CD4-positive, alpha-beta T cell (primary cell): Measurements from ENCODE around the gene AVP. TPM values are rescaled to one million over a fixed set of nuclear protein-coding genes. Genes with fewer than 3 reads are reported as not detected.

Source experiments
- ATAC-seq: fragments of 200-7000 bp; cut with Tn5 transposase; one replicate; pipeline ENCODE4 v1.10.0; 2022; ENCODE audit warnings: mild to moderate bottlenecking; ENCODE audit not compliant: poor library complexity
- CTCF ChIA-PET: fragments of 350-600 bp; sonication (Branson Sonifier 250); formaldehyde crosslinking; loops from one replicate; lab custom pipeline; 2021; ENCODE audit warnings: antibody characterized with exemption, inconsistent platforms; lab: Charles Lee
- POLR2A ChIA-PET: fragments of 350-600 bp; sonication (Branson Sonifier 250); formaldehyde crosslinking; loops from one replicate; lab custom pipeline; 2021; ENCODE audit warnings: antibody characterized with exemption, inconsistent platforms; lab: Charles Lee
- DNase-seq, 14 experiments: peaks; one replicate each; pipeline ENCODE4 v3.0.0-alpha.2; 2013 to 2020; ENCODE audit warnings: mixed read lengths in 2 of 14
- H3K27ac ChIP-seq, 2 donors: one replicate each; pipeline versions ENCODE4 v1.5.1 to v1.7.0; 2013; ENCODE audit warnings: low read length in 2 of 2, low read depth in 1 of 2, mild to moderate bottlenecking in 1 of 2
- H3K27me3 ChIP-seq, 2 experiments: 1 replicate in 1 of 2; 2 replicates in 1 of 2; pipeline versions ENCODE4 v1.6.1 to v1.7.0; 2013; ENCODE audit warnings: low read length in 2 of 2, control low read depth in 1 of 2, mild to moderate bottlenecking in 1 of 2, moderate library complexity in 1 of 2; ENCODE audit not compliant: insufficient read depth in 2 of 2, control insufficient read depth in 1 of 2
- H3K36me3 ChIP-seq: one replicate; pipeline ENCODE4 v1.6.1; 2013; ENCODE audit warnings: low read length, control low read depth; ENCODE audit not compliant: insufficient read depth
- H3K4me1 ChIP-seq: one replicate; pipeline ENCODE4 v1.6.1; 2013; ENCODE audit warnings: low read length, control low read depth; ENCODE audit not compliant: insufficient read depth
- H3K4me3 ChIP-seq: one replicate; pipeline ENCODE4 v1.5.1; 2013; ENCODE audit warnings: mild to moderate bottlenecking, low read length, moderate library complexity
- H3K9me3 ChIP-seq, 2 experiments: 1 replicate in 1 of 2; 2 replicates in 1 of 2; pipeline versions ENCODE4 v1.6.1 to v1.7.0; 2013; ENCODE audit warnings: low read length in 2 of 2, mild to moderate bottlenecking in 2 of 2, control low read depth in 1 of 2, moderate library complexity in 1 of 2; ENCODE audit not compliant: control insufficient read depth in 1 of 2, insufficient read depth in 1 of 2
- H3K27ac Mint-ChIP-seq: one replicate; pipeline ENCODE4 v1.8.0; 2020; ENCODE audit warnings: mixed read lengths
- H3K27me3 Mint-ChIP-seq: one replicate; pipeline ENCODE4 v1.8.0; 2021; ENCODE audit warnings: mixed read lengths
- H3K36me3 Mint-ChIP-seq: one replicate; pipeline ENCODE4 v1.8.0; 2021; ENCODE audit warnings: low read depth, mixed read lengths
- H3K4me1 Mint-ChIP-seq: one replicate; pipeline ENCODE4 v1.8.0; 2021; ENCODE audit warnings: low read depth, mixed read lengths
- H3K4me3 Mint-ChIP-seq: one replicate; pipeline ENCODE4 v1.8.0; 2020; ENCODE audit warnings: mild to moderate bottlenecking, mixed read lengths
- H3K9me3 Mint-ChIP-seq: one replicate; pipeline ENCODE4 v1.8.0; 2020; ENCODE audit warnings: mixed read lengths
- CTCF ChIP-seq: fragments of 200-600 bp; IDR thresholded peaks from one replicate; pipeline ENCODE4 v1.8.0; 2022; ENCODE audit warnings: antibody characterized with exemption, mild to moderate bottlenecking
- intact Hi-C, 2 experiments: fragments of 100-400 bp; cut with DNase I in 1 of 2; cut with micrococcal nuclease in 1 of 2; formaldehyde crosslinking; loops; one replicate each; pipeline versions ENCODE4 v1.15.1 to v1.9.0; 2023 to 2025; cut with DNase I, micrococcal nuclease
- total RNA-seq, 174 experiments: library from RNA in 2 of 174; stranded (reverse) in 2 of 174; gene quantifications; one replicate each; pipeline ENCODE4 v1.2.3 and lab custom pipeline; 2021 to 2026

The AVP gene
- total RNA-seq, 2 experiments from 2014 or later = 0.47 to 0.56 TPM

DNA sequence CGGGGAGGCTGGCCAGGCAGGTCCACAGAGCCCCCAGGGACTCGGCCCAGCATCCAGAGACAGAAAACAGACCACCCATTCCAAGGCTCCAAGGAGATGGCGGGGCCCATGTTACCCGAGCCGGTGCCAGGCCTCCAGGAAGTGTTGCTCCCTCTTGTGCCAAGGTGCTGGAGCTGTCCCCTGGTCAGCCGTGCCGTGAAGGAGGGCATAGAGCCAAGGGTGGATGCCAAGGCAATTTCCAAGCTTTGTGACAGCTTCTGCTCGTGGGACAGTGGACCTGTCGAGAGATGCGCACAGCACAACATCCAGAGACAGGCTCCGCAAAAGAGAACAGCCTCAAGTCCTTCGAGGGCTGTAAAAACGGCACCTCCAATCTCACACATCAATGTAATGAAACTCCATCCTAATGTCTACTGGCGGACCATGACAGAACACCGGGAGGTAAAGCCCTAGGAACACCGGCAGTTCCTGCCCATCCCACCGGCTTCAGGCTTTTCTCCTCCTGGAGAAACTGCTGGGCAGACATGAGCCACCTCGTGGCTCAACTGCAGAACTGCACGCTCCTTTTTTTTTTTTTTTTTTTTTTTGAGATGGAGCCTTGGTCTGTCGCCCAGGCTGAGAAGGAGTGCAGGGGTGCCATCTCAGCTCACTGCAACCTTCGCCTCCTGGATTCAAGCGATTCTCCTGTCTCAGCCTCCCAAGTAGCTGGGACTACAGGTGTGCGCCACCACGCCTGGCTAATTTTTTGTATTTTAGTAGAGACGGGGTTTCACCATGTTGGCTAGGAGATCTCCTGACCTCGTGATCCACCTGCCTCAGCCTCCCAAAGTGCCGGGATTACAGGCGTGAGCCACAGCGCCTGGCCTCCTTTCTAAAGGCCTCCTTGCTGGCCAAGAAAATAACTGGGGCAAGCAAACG is 30.9 kb upstream of the AVP start:
- Histone ChIP-seq H3K36me3 (peaks cover 21% of the 10 kb centered on the region), H3K9me3 (no peaks in the 10 kb centered on the region), H3K4me1 (peaks cover 23% of the 10 kb centered on the region), H3K27ac (no peak overlapping the region), H3K4me3 (no peak overlapping the region), H3K27me3 (no peaks in the 10 kb centered on the region)
- TF ChIP-seq CTCF = peak; percentile 87
- peaks cover 21% of the 10 kb centered on the region for H3K4me1 Mint-ChIP-seq
- no peak overlapping the region for H3K4me3 Mint-ChIP-seq
- H3K27ac Mint-ChIP-seq = peak overlapping the region; percentile 22
- H3K27me3 Mint-ChIP-seq = no peaks in the 10 kb centered on the region
- peak in 6 of 14 experiments; percentile 18 to 74 (median 36) for DNase-seq
- CTCF ChIA-PET = interaction anchor here (0.6 to 3.0 kb wide), 12 partner anchors 12 to 209 kb away, joined by 3 to 21 read pairs (median 4); no protein-coding TSS in a partner anchor
- H3K36me3 Mint-ChIP-seq = peaks cover 54% of the 10 kb centered on the region
- H3K9me3 Mint-ChIP-seq = no peaks in the 10 kb centered on the region
- ATAC-seq = peak; percentile 58
- intact Hi-C loops = loop anchor here (1.0 to 5.0 kb wide), 8 partner anchors 23 to 201 kb away; partner anchors contain the start of genes FASTKD5 (in 1 of the 2), ITPA (in 1 of the 2), OXT (in 1 of the 2) and UBOX5 (in 1 of the 2)
- POLR2A ChIA-PET = interaction anchor here (1.1 kb wide), 1 partner anchor 46 kb away, joined by 4 read pairs; no protein-coding TSS in a partner anchor

GRCh38 chr20:3111995-3112394 is 27.5 kb upstream of the AVP start:
- Mint-ChIP-seq H3K9me3 (no peaks in the 10 kb centered on the region), H3K4me3 (no peak overlapping the region), H3K27ac (no peak overlapping the region), H3K27me3 (no peaks in the 10 kb centered on the region), H3K4me1 (peaks cover 4% of the 10 kb centered on the region), H3K36me3 (peaks cover 43% of the 10 kb centered on the region)
- Histone ChIP-seq H3K9me3 (no peaks in the 10 kb centered on the region), H3K36me3 (peaks cover 41% of the 10 kb centered on the region), H3K4me1 (peaks cover 14% of the 10 kb centered on the region), H3K27ac (no peak overlapping the region), H3K4me3 (no peak overlapping the region), H3K27me3 (no peaks in the 10 kb centered on the region)
- TF ChIP-seq CTCF = no peak
- DNase-seq (no peak), ATAC-seq (no peak)
- CTCF ChIA-PET = no interaction called here
- POLR2A ChIA-PET = no interaction called here
- intact Hi-C loops = no loop called here

DNA sequence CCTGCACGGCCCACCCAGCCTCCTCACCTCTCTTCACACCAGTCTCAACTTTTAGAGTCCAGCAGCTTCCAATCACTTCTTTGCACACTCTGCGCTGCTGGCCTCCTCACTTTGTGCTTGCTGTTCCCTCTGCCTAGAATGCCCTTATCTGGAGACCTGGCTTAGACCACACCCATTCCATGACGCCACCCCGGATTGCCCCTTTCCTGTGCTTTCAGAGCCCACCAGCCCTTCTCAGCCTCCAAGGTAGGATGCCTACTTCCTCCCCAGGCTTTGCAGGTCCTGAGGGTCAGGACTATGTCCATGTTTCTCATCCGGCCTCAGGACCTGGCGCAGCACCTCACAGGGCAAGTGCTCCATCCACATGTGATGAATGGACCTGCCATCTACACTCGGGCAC is 27.0 kb upstream of the AVP start:
- CTCF ChIA-PET = no interaction called here

More for the DNA sequence above, 27.0 kb upstream of the AVP start:
- Mint-ChIP-seq H3K27ac (no peak overlapping the region), H3K36me3 (peaks cover 45% of the 10 kb centered on the region), H3K9me3 (no peaks in the 10 kb centered on the region), H3K4me3 (no peak overlapping the region), H3K27me3 (no peaks in the 10 kb centered on the region), H3K4me1 (peaks cover 4% of the 10 kb centered on the region)
- intact Hi-C loops = no loop called here
- DNase-seq (no peak), ATAC-seq (no peak)
- Histone ChIP-seq H3K4me3 (no peak overlapping the region), H3K4me1 (peaks cover 14% of the 10 kb centered on the region), H3K9me3 (no peaks in the 10 kb centered on the region), H3K27me3 (no peaks in the 10 kb centered on the region), H3K27ac (no peak overlapping the region), H3K36me3 (peaks cover 45% of the 10 kb centered on the region)
- no peak for TF ChIP-seq CTCF
- POLR2A ChIA-PET = interaction anchor here (0.8 kb wide), 1 partner anchor 18 kb away, joined by 3 read pairs; no protein-coding TSS in a partner anchor
